CD4-positive, alpha-beta T cell treated with Interleukin-2 at 100 ng/mL for 4 hours (primary cell): ENCODE results near the gene PARVA.
"Not testable (repeated sequence)": the region's sequence is repeated elsewhere in the genome, so short reads cannot be mapped to it uniquely, and the experiment has no call there.

Experiments
- DNase-seq: peaks from one replicate; pipeline ENCODE4 v3.0.0-alpha.2; 2020; ENCODE audit warnings: low spot score

Gene PARVA

DNA sequence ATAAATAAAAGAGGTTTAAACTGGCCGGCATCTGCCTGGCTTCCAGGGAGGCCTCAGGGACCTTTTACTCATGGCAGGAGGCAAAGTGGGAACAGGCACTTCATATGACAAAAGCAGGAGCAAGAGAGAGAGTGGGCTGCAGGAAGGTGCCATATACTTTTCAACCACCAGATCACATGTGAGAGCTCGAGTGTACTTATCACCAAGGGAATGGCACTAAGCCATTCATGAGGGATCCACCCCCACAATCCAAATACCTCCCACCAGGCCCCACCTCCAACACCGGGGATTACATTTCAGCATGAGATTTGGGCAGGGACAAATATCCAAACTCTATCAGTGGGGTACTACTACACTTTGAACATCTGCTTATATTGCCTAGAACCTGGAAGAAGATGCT lies 126.5 kb downstream of the PARVA start:
- no peak for DNase-seq

DNA sequence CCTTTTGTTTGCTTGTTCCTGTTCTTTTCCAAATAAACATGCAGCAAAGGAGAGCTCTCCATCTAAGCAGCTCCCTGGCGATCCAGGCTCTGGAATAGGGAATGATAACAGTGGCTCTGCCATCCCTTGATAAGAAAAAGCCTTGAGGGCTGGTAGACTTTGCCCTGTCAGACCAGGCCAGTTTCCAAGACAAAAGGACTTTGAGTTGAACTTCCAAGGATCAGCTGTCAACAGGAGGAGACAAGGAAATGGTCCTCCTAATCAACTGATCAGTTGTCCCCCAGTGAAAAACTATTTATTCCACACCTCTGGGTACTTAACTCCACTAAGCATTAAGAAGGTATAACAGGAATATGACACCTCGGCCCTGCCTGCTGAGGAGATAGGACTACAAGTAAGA lies 127.8 kb downstream of the PARVA start:
- no peak for DNase-seq

DNA sequence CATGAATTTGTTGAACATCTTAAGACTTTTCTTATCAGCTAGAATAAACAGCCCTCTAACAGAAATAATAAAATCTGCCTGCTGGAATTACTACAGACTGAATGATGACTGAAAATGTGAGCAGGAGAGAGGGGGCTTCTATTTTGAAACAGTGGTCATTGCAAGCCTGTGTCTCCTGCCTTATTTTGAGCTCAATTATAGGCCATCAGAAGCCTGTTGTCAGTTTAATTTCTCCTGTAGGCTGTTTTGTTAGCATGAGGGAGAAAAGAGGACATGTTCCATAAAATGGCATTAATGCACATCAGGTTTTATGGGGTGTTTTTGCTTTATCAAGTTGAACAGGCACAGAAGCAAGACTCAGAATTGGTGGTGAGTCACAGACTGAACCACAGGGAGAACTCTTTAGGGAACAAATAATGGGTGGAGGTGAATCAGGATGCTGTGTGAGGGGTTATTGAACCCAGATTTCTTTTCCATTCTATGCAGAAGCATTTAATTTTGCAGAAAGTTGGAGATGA lies 129.1 kb downstream of the PARVA start:
- no peak for DNase-seq

DNA sequence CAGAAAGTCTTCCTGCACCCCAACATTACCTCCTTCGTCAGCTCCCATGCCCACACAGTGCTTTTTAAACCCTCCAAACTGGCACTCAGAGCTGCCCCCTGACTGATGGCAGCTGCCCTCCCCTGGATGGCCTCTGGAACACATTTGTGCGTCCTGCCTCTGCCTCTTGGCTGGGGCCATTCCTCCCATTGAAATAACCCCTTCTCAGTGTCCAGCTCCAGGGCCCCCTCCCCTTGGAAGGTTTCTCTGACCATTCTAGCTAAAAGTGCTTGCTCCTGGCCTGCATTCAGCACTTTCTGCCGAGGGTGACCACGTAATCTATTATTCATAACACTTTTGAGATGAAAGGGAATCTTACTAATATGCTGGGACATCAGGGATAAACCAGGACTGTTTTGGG lies 130.0 kb downstream of the PARVA start:
- no peak for DNase-seq

DNA sequence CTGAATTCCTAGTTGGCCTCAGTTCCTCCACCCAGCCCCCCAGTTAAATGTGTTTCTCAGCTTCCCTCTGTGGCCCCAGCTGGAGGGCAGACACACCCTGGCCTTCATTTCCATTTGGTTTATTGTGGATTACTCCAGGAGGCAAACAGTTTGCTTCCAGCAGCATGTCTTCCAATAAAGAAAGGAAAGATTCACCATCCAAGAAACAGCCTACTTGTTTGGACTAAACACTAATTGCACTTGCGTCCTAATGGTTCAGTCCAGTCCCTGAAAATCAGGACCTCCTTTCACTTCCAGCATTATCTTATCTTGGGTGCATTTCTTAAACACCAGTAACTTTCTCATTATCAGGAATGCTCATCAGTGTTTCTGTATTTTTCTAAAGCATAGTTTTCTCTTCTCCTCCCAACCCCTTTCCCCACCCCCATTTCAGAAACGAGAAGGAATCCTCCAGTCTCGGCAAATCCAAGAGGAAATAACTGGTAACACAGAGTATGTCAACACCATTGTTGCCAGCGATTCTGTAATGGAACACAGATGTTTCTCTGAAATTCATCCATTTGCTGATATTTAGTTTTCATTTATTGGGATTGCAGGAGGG lies 130.9 kb downstream of the PARVA start:
- DNase-seq: no peak

DNA sequence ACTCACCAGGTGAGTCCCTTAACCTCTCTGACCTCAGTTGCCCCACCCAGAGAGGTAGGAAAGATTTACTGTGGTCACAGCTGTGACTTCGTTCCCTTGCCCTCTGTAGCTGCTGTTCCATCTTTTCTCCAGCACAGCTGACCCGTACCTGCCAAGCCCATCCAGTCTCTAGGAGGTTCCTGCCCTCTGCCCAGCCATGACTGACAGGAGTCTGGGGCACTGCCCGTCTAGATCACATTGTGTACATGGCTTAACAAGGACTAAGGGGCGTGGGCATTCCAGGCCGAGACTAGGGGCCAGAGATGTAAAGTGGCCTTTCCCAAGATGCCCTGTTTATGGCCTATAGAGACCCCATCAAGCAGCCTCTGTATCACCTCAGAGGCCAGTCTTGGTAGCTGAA lies 132.0 kb downstream of the PARVA start:
- no peak for DNase-seq

DNA sequence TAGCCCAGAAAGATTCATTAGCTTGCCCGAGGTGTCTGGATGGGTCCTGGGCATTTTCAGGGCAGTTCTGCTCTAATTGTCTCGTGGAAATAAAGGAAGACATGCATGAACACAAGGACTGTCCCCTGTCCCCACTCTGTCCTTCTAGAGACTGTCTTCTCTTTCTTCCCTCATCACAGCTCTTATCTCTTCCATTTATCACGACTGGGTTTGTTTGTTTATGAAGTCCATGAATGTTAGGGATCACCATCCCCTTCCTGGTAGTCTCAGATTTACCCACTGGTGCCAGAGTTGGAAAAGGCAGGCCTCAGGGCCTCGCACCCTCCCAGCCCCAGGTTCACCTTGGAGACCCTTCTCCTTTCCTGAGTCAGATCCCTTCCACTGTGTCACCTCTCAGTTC lies 134.8 kb downstream of the PARVA start:
- DNase-seq: no peak

DNA sequence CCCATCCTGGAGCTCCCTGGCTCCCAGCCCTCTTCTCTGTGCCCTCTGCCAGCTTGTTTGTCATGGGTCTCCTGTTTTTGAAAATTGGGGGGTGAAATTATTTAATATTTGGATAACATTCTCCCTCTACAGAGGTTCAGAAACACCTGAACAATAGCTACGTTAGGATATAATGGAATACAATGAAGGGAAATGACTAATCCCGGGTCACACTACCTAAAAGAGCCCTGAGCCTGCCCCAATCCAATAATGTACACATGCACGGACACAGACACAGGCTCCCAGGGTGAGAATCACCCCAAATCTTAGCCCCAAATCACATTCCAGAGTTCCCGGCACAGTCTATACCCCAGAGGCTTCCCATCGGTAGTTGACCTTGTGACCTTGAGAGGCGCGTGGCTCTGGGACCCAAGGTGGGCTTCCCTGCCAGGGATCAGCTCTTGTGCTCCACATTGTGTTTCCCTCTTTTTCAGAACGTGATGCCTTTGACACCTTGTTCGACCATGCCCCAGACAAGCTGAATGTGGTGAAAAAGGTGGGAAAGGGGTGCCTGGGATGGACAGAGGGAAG lies 135.5 kb downstream of the PARVA start:
- DNase-seq: no peak

DNA sequence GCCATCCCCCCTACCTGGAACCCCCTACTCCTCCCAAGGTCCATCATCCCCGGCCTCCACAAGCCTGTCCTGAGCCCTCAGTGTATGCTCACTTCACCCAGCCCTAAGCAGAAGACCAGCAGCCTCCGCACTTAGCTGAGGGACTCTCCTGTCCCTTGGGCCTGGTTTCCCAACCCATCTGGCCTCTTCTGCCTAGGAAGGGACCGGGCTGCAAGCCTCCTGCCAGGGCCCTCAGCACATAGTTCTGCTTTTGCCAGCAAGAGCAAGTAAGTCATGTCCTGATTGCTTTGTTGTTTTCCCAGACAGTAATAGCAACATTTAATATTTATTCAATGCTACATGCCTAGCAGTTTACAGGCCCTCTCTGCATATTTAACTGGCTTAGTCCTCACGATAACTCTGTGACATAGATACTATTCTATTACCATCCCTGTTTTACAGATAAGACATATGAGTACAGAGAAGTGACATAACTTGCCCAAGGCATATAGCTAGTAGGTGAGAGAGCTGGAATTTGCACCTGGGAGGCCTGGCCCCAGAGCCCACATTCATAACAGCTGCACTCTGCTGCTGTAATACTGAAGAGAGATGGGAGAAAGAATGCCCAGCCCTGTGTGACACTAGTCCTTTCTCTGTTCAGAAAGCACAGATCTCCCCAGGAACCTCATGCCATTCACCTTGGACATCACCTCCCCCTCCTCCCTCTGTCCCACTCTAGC lies 139.2 kb downstream of the PARVA start:
- no peak for DNase-seq

DNA sequence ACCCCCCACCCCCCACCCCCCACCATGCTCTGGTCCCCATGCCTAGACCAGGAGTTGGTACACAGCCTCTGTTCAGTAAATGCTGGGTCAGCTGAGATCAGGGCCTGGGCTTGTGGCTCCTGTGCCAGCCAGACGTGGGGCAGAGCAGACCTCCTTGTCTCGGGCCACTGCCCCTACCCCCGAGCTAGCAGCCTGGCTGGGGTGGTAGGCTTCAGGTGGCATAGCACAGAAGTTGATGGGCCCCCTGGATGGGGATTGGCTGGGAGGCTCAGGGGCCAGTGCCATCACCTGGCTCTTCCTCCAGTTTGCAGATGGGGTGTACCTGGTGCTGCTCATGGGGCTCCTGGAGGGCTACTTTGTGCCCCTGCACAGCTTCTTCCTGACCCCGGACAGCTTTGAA lies 139.9 kb downstream of the PARVA start:
- DNase-seq: no peak

DNA sequence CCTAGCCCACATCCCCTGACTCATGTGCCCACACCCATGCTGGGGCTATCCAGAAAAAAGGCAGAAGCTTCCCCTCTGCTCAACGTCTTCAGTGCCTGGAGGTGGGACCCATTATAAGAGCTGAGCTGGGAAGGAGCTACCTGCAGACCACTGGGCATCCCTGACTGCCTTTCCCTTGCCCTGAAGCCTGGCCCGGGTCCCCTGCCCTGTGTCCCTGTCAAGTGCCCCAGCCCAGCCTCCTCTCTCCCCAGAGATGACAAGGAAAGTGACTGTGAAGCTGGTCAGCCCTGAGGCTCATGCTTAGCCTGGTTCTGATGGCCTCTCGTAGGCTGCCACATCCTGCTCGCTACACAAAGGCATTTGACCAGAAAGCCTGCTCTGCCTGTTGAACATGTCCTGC lies 140.4 kb downstream of the PARVA start:
- DNase-seq: no peak

DNA sequence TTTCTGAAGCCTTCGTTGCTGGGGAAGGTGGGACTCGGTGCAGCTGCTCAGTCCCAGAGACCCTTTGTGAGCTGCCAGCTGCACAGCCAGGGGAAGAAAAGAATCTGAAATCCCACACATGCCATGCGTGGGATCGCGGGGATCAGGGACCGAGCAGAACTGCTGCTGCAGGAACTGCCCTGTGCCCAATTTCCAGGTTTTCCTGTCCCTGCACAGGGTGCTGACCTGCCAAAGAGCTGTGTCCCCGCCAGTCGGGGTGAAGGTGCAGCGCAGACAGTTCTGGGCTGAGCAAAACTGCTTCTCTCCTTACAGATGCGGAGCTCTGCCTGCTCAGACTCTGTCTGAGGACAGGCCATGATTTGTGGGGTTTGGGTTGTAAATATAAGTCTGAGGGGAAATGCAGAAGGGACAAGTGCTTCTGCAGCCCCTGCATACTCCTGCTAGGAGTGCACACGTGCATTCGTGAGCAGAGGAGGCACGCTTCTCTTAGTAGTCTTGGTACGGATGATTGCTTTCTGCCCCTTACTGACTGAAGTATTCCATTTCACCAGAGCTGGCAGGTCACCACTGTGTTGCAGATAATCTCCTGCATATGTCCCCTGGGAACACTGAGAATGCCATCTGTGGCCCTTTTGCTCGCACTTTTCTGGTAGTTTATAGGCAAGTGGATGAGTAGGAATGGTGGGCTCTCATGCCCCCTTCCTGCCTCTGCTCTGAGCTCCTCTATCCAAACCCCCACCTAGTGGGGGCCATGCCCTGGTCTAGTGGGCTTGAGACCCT lies 141.4 kb downstream of the PARVA start:
- no peak for DNase-seq

DNA sequence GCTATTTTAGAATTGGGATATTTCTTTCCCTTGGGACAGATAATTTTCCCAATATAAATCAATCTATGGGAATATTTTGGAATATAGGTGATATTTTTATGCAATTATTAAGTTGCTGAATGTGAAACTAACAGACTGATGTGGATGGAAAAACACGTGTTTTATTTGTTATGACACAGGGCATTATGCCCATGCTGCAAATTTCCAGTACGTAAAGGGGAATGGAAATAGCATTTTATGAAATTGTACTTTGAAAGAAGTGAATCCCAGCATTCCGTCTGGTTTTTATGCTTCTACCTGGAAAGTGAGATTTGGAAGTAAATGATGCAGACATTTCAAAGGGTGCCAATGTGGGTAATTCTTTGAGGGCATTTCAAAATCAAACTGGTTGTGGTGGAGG lies 142.7 kb downstream of the PARVA start:
- no peak for DNase-seq

DNA sequence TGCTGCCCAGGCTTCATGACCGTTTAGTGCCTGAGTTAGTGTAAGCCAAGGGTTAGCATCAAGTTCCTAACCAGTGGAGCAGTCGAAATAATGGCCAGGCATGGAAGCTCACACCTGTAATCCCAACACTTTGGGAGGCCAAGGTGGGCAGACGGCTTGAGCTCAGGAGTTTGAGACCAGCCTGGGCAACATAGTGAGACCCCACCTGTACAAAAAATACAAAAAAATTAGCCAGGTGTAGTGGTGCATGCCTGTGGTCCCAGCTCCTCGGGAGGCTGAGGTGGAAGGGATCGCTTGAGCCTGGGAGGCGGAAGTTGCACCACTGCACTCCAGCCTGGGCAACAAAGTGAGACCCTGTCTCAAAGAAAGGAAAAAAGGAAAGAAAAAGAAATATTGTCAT lies 143.2 kb downstream of the PARVA start:
- DNase-seq: not testable (repeated sequence)

DNA sequence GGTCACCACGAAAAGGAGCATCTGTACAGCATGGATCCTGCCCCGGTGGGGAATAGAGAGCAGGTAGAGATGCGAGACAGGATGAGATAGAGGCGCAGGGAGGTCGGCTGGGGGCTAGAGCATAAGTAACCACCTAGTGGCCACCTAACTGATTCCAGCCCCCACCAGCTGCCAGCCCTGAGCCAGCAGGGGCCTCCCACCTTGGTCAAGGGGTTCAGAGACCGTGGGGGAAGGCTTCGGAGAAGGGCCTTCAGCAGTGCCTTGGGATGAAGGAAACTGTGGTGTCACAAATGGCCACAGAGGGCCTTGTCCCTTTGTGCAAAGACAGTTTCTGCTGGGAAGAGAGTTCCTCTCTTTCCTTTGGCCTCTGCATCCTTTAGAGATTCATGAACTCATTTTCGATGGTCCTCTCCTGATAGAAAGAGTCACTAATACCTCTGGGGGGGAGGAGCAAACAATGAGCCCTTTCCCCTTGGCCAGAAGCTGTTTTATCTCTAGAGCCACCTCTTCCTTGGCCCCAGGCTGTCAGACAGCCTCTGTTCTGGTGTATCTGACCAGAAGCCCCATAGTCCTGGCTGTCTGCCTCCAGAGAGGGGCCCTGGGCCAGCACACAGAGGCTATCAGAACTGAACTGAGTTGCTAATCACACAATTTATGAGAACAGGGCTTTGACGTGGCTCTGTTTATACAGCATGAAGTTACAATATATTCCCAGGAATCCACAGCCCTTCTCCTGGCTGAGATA lies 146.0 kb downstream of the PARVA start:
- no peak for DNase-seq

DNA sequence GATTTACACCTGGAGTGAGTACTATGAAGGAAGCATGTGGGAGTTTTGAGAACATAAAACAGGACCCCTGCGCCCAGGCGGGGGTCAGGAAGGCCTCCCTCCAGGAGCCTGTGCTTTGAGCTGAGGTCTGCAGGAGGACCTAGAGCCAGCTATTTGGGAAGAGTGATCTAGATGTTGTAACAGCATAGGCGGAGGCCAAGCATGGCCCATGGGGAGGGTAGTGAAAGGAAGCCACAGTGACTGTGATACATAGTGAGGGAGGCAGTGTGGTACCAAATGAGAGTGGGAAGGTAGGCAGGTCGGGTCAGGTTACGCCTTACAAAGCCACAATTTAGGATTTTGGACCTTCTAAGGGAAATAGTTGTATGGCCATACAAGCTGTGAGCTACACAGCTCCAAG lies 147.5 kb downstream of the PARVA start:
- no peak for DNase-seq

DNA sequence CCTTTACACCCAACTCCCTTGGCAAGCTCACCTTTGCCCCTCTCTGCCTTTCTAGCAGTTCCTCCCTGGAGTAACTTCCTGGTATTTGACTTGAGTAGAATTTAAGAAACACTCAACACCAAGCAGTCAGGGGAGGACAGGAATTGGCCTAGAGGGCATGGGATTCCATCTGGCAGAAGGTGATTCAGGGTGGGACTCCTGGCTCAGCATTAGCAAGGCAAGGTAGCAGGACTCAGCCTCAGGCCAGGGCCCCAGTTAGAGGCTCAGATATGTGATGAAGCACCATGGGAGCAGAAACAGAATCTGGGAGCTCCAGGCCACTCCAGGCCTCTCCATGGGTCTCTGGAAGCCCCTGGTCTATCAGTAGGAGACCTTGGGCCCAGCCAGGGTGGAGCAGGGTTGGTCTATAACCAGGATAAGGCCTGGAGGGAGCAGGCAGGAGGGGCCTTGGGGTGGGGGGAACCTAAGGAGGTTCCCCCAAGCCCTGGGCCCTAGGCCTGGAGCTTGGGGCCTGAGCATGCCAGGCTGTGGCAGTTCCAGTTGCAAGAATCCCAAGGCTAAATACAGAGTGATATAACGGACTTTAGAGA lies 148.2 kb downstream of the PARVA start:
- DNase-seq: no peak

DNA sequence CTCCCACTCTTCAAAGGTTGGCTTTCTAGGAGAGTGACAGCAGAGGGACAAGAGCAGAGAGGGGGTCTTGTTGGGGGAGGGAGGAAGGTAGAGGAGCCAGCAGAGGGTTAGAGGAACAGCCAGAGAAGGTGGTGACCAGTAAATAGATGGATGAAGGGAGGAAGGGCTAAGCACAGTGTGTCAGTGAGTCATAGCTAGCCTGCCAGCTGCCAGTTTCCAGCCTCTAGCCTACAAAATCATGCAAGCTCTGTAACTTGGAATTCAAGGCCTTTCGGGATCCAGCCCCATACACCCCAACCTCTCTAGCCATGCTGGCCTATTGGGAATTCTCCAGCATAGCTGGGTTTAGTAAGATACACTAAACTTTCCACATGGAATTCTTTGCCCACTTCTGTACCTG lies 149.4 kb downstream of the PARVA start:
- no peak for DNase-seq

DNA sequence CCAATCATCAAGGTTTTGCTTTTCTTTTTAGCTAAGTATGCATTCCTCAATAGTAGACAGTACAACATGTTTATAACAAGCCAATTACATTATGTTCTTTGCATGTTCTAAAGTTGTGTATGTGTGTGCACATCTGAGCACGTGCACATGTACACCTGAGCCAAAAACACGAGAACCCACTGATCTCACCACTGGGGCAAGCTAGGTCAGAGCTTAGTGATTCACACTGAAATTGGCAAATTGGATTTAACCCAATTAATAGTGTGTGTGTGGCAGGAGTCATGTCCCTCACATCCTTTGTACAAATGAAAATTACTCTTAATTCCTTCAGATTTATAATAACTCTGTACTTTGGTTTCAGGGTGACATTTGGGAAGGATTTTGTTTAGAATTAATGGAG lies 151.1 kb downstream of the PARVA start:
- DNase-seq: no peak

DNA sequence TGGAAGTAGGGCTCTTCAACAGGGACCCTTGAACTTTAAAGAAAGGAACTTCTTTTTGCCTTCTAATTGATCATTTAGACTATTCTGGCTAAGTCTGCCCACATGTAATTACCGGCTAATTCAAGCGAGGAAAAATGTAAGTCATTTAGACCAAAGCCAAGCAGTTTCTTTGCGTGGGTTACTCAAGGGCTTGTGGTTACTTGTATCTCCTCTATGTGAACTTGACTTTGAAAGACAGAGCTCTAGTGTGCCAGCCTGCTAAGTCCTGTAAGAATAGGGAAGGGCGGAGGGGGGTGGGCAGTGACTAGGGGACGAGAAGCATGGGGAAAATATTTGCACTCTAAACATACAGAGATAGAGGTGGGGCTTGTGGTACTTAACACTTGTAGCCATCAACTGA lies 151.7 kb downstream of the PARVA start:
- no peak for DNase-seq

DNA sequence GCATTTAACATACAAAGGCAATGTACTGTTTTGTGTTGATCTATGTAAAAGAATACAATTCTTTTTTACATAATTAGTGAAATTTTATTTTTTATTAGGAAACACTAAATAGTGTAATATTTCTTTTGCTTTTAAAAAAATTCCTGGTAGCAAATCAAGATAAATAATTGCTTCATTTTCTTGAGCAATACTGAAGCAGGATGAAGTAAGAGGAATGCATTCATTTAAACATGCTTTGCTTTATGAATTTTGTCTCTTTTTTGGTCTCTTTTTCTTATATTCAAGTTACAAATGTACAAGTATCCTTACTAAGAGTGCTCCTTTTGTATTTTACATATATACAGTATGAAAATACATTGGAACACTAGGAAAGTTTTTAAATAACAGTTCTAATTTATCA lies 152.4 kb downstream of the PARVA start:
- no peak for DNase-seq

DNA sequence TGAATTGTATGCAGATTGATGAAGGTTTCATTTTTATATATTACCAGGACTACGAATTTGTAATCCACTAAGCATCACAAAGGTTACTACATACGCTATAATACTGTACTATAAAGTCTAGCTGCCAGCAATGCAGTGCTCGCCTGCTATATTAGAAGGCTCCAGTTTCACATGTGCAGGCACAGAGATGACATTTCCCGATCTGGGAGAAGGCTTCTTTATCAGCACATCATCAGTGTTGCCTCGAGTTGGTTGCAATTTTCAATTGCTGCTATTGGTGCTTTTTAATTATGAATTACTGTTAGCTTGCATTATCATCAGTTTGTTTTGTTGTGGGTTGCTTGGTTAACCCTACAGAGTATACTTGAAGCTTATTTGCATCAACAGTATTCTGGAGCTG lies 153.6 kb downstream of the PARVA start:
- no peak for DNase-seq
